HG03520 (cell line): ENCODE data around the gene SHB.

Experiments used
- ATAC-seq: cut with Tn5 transposase; IDR thresholded peaks from one replicate; pipeline ENCODE4 v1.9.1; 2021; ENCODE audit warnings: mild to moderate bottlenecking, moderate library complexity; ENCODE audit not compliant: unreplicated experiment

Gene SHB

GRCh38 chr9:37994639-37995347 lies 74.2 kb downstream of the SHB start:
- peak; percentile 74 for ATAC-seq

GRCh38 chr9:37992924-37993349 lies 76.1 kb downstream of the SHB start:
- no peak for ATAC-seq

GRCh38 chr9:37990404-37991015 lies 78.5 kb downstream of the SHB start:
- ATAC-seq, result no peak

- ATAC-seq, result no peak
Measured at GRCh38 chr9:37989701-37990100, 79.3 kb downstream of the SHB start.

- no peak for ATAC-seq
Measured at GRCh38 chr9:37988602-37989001, 80.4 kb downstream of the SHB start.

GRCh38 chr9:37988041-37988440 lies 81.0 kb downstream of the SHB start:
- no peak for ATAC-seq

GRCh38 chr9:37987467-37987981 lies 81.5 kb downstream of the SHB start:
- ATAC-seq, result no peak

GRCh38 chr9:37986771-37987258 lies 82.2 kb downstream of the SHB start:
- no peak for ATAC-seq

GRCh38 chr9:37986001-37986400 lies 83.0 kb downstream of the SHB start:
- ATAC-seq, result no peak

- ATAC-seq, result no peak
Measured at GRCh38 chr9:37984672-37985611, 84.1 kb downstream of the SHB start.

GRCh38 chr9:37984278-37984671 lies 84.8 kb downstream of the SHB start:
- no peak for ATAC-seq

GRCh38 chr9:37983381-37984067 lies 85.5 kb downstream of the SHB start:
- ATAC-seq, result no peak

GRCh38 chr9:37979844-37980243 lies 89.2 kb downstream of the SHB start:
- no peak for ATAC-seq

GRCh38 chr9:37978983-37979382 lies 90.0 kb downstream of the SHB start:
- no peak for ATAC-seq

- ATAC-seq, result no peak
Measured at GRCh38 chr9:37978481-37978864, 90.6 kb downstream of the SHB start.

GRCh38 chr9:37977851-37978480 lies 91.1 kb downstream of the SHB start:
- no peak for ATAC-seq

GRCh38 chr9:37976714-37977477 lies 92.1 kb downstream of the SHB start:
- ATAC-seq, result no peak

GRCh38 chr9:37975639-37976038 lies 93.4 kb downstream of the SHB start:
- ATAC-seq, result no peak

- ATAC-seq, result no peak
Measured at GRCh38 chr9:37974506-37975173, 94.4 kb downstream of the SHB start.
